HG03066 (cell line): ENCODE measurements around the gene PRKACA.
"Not testable (repeated sequence)": the region's sequence is repeated elsewhere in the genome, so short reads cannot be mapped to it uniquely, and the experiment has no call there.

Source experiments
- ATAC-seq: cut with Tn5 transposase; IDR thresholded peaks from one replicate; pipeline ENCODE4 v1.9.1; 2021; ENCODE audit warnings: low read depth; ENCODE audit not compliant: unreplicated experiment

The PRKACA gene

GRCh38 chr19:14053500-14053899 is 64.1 kb downstream of the PRKACA start:
- ATAC-seq, result no peak

DNA sequence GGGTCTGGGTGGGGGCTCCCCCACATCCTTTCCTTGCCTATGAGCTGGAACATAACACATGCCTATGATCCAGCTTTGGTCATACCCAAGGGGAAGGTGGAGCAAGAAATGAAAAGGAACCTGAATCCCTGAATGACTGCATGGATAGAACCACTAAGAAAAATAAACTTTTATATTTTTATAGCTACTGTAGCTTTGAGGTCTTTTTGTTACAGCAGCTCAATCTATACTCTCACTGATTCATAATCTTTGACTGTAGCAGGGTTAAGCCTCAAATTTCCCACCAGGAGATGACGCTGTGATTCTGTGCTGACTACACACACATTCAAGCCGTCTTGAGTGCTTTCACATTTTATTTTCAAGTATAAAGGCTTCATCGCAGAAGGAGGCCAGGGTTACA is 64.5 kb downstream of the PRKACA start:
- ATAC-seq, result no peak

DNA sequence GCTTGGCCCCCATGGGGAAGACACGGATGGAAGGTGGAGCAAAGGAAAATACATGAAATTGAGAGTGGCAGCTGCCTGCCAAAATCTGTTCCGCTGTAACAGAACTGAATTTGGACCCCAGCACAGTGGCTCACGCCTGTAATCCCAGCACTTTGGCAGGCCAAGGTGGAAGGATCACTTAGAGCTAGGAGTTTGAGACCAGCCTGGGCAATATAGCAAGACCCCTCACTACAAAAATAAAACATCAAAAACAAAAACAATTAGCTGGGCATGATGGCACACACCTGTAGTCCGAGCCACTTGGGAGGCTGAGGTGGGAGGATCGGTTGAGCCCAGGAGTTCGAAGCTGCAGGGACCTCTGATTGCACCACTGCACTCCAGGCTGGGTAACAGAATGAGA is 65.1 kb downstream of the PRKACA start:
- ATAC-seq, result no peak

- no peak for ATAC-seq
Observed at GRCh38 chr19:14051980-14052379, 65.6 kb downstream of the PRKACA start.

- ATAC-seq, result not testable (repeated sequence)
Observed at GRCh38 chr19:14050961-14051360, 66.6 kb downstream of the PRKACA start.

DNA sequence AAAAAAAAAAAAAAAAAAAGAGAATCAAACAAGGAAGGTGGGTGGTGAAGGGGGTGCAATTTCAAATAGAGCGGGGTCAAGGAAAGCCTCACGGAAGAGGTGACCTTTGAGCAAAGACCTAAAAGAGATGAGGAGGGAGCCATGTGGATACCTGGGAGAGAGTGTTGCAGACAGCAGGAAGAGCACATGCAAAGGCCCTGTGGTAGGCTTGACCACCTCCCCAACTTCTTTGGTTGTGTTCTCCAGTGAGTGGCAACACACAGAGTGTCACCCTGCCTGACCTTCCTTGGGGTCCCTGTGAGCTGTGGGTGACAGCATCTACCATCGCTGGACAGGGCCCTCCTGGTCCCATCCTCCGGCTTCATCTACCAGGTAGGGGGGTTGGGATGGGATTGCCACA is 67.0 kb downstream of the PRKACA start:
- no peak for ATAC-seq

DNA sequence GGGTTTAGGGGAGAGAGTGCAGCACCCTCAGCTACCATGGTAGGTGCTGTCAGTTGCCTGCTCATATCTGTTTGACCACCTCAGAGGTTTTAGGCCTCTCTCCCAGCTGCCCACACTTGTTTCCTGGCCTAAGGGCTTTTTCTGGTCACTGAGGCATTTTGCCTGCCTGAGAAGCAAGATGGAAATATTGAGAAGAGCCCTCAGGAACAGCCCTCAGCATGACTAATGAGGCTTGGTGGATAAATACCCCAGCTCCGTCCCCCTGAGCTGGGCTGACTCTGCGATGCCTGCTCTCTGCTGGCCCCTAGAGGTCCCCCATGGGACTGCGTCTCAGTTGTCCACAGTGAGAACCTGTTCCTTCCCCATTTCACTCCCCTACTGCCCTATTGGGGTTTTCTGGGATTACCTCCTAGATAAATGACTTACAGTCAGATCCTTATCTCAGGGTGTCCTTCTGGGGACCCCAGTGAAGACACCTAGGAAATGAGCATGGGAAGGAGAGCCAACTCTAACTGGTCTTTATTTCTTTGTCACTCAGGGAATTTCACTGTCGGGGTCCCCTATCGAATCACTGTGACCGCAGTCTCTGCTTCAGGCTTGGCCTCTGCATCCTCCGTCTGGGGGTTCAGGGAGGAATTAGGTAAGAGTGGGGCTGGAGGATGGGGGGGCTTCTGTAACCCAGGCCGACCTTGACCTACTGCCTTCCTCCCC is 69.0 kb downstream of the PRKACA start:
- no peak for ATAC-seq

DNA sequence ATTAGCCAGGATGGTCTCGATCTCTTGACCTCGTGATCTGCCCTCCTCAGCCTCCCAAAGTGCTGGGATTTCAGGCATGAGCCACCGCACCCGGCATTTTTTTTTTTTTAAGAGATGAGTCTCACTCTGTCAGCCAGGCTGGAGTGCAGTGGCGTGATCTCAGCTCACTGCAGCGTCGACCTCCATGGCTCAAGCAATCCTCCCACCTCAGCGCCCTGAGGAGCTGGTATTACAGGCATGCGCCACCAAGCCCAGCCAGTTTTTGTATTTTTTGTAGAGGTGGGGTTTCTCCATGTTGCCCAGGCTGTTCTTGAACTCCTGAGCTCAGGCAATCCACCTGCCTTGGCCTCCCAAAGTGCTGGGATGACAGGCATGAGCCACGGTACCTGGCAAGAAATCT is 69.7 kb downstream of the PRKACA start:
- not testable (repeated sequence) for ATAC-seq

DNA sequence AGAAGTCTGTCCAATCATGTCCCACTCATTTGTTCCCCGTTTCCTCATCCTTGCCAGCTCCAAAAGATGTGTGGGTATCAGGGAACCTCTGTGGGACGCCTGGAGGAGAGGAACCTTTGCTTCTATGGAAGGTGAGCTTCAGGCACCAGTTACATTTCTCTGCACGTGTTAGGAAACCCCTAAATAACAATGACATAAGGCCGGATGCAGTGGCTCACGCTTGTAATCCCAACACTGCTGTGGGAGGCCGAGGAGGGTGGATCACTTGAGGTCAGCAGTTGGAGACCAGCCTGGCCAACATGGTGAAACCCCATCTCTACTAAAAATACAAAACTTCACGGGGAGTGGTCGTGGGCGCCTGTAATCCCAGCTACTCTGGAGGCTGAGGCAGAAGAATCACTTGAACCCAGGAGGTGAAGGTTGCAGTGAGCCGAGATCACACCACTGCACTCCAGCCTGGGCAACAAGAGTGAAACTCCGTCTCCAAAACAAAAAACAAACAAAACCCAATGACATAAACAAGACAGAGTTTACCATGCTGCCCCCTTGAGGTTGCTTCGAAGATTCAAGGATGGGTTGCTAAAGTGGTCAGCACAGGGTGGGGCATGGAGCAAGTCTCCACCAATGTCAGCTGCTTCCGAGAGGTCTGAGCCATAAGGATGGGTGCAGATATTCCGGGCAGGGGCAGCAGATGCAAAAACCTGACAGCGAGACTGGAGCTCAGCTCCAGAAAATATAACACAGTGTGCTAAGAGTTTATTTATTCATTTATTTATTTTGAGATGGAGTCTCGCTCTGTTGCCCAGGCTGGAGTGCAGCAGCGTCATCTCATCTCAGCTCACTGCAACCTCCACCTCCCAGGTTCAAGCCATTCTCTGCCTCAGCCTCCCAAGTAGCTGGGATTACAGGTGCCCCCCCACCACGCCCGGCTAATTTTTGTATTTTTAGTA is 74.6 kb downstream of the PRKACA start:
- not testable (repeated sequence) for ATAC-seq
